NCI-H345 (cell line): ENCODE measurements around the gene MICAL2.

Source experiments
- DNase-seq: peaks from one replicate; lab custom pipeline; 2025; lab: John Stamatoyannopoulos, UW

Gene MICAL2

GRCh38 chr11:12156301-12157140 is 46.1 kb downstream of the MICAL2 start:
- no peak for DNase-seq

DNA sequence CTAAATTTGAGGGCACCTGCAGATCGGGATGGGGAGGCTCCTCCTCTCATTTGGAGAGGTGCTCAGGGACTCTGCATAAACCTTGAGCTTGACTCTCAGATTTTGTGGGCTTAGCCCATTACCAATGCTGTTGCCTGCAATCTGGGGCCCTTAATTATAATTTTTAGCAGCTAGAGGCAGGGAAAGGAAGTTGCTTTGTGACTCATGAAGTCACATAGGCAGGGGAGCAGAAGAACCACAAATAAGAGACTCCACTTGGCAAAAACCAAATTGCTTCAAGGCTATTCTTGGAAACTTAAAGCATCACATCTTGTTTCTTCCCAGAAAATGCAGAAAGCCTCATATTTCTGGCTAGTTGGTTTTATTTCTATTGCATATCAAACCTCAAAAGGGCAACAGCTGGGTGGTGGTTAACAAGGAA is 46.9 kb downstream of the MICAL2 start:
- no peak for DNase-seq

DNA sequence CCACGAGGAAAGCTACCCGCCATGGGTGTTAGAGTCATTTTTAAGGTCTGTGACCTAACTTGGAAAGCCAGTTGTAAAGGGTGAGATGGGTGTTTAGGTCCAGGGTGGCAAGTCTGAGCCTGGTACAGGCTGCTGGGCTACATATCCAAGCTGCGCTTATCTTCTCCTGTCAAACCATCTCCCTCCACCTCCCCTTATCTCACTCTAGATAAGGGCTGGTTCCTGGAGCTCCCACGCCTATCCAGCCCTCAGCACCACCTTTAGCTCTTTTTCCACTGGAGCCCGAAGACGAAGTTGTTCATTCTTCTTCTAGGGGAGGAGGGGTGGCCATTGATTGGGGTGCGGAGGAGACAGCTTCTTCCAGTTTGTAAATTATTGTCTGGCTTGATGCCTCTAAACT is 48.5 kb downstream of the MICAL2 start:
- no peak for DNase-seq

DNA sequence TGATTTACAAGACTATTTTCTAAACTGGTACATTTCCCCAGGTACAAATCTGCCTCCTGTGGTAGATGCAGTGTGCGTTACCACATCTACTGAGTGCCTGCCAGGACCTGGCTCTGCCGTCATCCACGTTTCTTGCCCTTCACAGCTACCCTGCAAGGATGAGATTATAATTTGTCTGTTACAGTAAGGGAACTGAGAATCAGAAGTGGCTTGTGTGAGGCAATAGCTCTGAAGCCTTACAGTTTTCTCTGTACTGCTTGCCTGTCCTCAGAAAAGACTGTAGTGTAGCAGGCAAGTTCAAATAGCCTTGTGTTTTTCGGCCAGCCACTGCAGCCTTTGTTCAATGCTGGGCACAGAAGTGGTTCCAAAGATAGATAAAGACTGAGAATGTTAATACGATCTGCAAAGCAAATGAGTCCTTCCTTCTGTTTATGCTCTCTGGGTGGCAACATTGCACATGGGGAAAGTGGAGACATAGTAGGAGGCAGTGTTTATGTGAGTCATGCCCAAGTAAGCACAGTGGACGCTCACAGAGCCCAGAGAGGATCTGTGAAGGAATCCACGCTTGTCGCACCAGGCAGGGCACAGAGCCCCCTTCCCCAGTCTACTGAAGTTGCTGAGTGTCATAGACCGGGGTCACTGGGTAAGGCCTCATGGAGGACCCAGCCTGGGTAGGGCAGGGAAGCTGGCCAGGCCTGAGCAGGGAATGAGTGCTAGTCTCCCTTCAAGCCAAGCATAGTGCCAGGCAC is 49.1 kb downstream of the MICAL2 start:
- DNase-seq, result no peak

DNA sequence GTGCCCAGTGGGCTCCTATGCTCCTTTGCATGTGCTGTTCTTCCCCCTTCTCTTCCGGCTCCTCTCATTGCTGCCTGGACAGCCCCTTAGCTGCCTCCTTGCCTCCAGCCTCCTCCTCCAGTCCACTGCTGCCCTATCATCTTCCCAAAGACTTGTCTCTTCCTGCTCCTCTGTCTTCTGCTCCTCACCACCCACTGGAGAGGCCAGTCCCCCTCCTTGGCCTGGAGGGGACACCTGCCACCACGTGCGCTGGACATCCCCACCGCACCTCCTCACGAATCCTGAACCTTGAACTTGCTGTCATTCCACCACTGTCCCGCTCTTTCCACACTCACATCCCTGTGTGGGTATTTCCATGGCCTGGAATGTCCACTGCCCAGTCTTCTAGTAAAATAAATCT is 49.8 kb downstream of the MICAL2 start:
- no peak for DNase-seq

GRCh38 chr11:12160680-12161079 is 50.3 kb downstream of the MICAL2 start:
- no peak for DNase-seq

GRCh38 chr11:12161137-12161536 is 50.7 kb downstream of the MICAL2 start:
- no peak for DNase-seq

DNA sequence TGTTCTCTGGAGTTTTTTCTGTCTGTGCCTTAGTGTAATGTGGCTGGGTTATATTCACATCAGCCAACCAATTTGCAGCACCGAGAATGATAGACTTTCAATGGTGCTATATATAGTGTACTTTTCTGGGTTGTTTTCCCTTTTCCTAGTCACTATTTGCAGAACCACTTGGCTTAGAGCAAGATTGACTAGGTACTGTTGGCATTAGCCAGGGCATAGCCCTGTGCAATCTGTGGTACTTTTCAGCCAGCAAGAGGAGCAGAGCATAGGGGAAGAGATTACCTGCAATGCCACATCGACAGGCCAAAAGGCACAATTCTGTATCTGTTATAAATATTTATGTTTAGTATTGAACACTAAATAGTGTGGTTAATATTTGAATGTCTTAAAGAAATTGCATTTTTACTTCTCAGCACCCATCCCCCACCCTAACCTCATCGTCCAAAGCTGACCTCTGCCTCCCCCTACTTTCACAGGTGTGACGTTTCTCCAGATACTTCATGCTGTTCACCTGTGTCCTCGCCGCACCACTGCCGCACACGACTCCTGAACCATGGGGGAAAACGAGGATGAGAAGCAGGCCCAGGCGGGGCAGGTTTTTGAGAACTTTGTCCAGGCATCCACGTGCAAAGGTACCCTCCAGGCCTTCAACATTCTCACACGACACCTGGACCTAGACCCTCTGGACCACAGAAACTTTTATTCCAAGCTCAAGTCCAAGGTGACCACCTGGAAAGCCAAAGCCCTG is 51.4 kb downstream of the MICAL2 start:
- DNase-seq, result no peak

- DNase-seq, result no peak
Observed at GRCh38 chr11:12162652-12163051, 52.3 kb downstream of the MICAL2 start.

- no peak for DNase-seq
Observed at GRCh38 chr11:12163181-12163941, 53.0 kb downstream of the MICAL2 start.

DNA sequence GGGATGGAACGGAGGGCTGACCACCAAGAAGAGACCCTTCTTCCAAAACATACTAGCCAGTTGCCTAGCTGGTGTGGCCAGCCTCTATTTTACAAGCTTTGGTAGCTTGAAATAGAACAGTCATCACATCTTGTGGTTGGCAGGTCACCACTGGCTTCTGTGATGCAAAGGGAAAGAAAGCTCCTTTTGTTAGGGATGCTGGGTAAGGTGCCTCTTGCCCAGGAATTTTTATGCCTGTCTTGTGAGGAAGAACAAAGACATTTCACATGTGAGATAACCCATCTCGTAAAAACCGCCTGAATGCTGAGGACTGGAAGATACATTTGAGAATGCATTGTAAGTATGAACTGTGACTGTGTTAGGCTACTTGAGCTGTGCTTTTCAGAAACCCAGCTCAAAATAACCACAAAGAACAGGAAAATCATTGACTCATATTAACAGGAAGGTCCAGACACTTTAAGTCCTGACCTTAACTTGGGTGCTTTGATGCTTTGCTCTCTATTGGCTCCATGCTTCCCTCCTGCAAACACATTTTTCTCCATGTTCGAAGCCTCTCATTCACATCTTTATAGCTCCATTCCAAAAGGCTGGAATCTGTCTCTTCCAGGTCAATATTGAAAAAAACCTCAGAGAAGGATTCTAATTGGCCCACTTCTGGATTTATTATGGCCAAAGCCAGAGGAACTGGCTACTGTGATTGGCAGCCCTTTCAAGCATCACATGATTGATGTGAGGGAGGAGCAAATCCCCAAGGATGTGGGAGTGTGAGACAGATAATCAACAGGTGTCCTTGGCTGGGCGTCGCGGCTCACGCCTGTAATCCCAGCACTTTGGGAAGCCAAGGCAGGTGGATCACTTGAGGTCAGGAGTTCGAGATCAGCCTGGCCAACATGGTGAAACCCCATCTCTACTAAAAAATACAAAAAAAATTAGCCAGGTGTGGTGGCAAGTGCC is 53.9 kb downstream of the MICAL2 start:
- DNase-seq, result no peak

DNA sequence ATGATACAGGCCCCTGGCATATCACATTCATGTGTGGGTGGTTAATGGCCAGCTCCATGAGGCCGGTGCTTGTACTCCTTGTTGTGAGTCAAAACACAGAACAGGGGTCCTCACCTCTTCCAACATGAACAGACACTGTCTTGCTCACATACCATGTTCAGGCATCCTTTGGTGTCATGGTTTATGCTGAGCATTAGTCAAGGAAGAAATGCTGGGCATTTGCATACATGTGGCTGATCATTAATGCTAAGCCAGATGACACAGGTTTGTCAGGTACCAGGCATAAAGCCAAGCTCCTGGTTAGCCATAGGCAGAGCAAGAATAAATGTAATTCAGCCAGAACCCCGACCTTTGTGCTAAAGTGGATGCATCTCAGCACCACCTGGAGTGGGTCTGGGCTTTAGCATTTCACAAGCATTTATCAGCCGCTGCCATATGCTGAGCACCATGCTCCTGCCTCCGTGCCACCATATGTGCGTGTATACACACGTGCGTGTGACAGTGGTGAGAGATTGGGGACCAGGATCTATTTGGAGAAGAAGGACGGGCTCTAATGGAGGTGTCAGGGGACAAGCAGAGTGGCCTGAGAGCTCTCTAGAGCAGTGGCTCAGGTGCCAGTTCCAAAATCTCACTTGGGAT is 55.0 kb downstream of the MICAL2 start:
- no peak for DNase-seq

DNA sequence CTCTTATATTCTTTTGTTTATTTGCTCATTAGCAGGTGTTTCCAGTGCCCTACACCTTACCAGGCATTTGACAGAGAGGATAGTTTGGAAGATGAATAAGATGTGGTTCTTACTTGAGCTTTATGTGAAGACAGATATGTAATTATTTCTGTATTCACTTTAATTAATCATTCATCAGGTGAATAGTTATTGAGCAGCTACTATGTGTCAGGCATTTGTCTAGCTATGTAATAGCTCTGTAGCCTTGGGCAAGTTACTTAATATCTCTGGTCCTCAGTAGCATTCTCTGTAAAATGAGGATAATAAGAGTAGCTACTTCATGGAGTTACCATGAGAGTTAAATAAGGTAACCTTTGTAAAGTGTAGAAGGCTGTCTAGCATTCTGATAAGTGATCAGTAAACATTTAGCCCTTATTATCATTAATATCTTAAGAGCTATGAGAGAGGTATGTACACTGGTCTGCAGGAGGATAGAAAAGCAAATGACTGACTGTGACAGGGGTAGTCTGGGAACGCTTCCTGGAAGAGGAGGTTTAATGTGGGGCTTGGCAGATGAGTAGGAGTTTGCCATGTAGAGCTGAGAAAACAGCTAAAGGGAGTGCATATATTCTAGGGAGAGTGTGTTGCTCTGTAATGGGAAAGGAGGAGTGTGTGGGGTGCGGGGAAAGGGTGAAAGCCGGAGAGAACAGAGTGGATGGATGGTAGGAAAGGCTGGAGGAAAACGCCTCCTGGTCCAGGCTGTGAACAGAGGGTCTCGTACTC is 56.1 kb downstream of the MICAL2 start:
- DNase-seq, result no peak

GRCh38 chr11:12167061-12168000 is 56.9 kb downstream of the MICAL2 start:
- DNase-seq, result no peak

- DNase-seq, result no peak
Observed at GRCh38 chr11:12168114-12168513, 57.7 kb downstream of the MICAL2 start.

GRCh38 chr11:12169822-12170221 is 59.4 kb downstream of the MICAL2 start:
- DNase-seq, result no peak

- no peak for DNase-seq
Observed at GRCh38 chr11:12170501-12170900, 60.1 kb downstream of the MICAL2 start.

DNA sequence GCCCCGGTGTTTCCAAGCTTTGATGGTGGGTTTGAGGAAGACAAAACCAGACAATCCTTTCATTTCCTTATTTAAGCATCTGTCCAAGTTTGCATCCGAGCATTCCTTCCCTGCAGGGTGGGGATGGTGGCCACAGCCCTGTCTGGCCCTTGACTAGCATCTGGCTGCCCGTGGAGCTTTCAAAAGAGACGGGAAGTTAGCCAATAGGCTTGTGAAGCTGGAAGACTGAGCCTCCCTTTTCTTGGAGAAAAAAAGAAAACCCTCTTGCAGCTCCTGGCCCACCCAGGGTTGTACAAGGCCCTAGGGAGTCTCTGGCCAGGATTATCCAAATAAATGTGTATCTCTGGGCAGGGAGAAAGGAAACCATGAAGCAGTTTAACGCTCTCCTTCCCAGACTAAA is 60.6 kb downstream of the MICAL2 start:
- DNase-seq, result no peak
